IMR-90 (cell line): ENCODE data around the gene NELFCD.

ENCODE experiments used
- BHLHE40 ChIP-seq: fragments of 150-350 bp; IDR thresholded peaks from 2 replicates; pipeline ENCODE4 v1.6.1; 2016; ENCODE audit warnings: mild to moderate bottlenecking, low read depth, low read length
- CEBPB ChIP-seq: IDR thresholded peaks from 2 replicates; pipeline ENCODE4 v1.6.1; 2012; ENCODE audit warnings: low read depth, low read length, improper control_type of control experiment
- CHD1 ChIP-seq: IDR thresholded peaks from 2 replicates; pipeline ENCODE4 v1.6.1; 2012; ENCODE audit warnings: low read depth, low read length, improper control_type of control experiment
- FOS ChIP-seq: fragments of 150-350 bp; IDR thresholded peaks from 2 replicates; pipeline ENCODE4 v1.6.1; 2016; ENCODE audit warnings: low read depth, low read length
- MXI1 ChIP-seq: IDR thresholded peaks from 2 replicates; pipeline ENCODE4 v1.6.1; 2012; ENCODE audit warnings: low read depth, mild to moderate bottlenecking, low read length, moderate library complexity, borderline replicate concordance
- POLR2A ChIP-seq: IDR thresholded peaks from 2 replicates; pipeline ENCODE4 v1.6.1; 2012; ENCODE audit warnings: mild to moderate bottlenecking, low read depth, low read length
- RAD21 ChIP-seq: IDR thresholded peaks from 2 replicates; pipeline ENCODE4 v1.6.1; 2012; ENCODE audit warnings: low read length, improper control_type of control experiment
- RCOR1 ChIP-seq: IDR thresholded peaks from 2 replicates; pipeline ENCODE4 v1.6.1; 2012; ENCODE audit warnings: mild to moderate bottlenecking, low read length, improper control_type of control experiment; ENCODE audit not compliant: insufficient replicate concordance
- RFX5 ChIP-seq: IDR thresholded peaks from 2 replicates; pipeline ENCODE4 v1.8.0; 2012; ENCODE audit warnings: low read depth, mild to moderate bottlenecking, low read length, moderate library complexity
- SMC3 ChIP-seq: fragments of 150-350 bp; IDR thresholded peaks from 2 replicates; pipeline ENCODE4 v1.6.1; 2016; ENCODE audit warnings: low read depth, mild to moderate bottlenecking, antibody characterized with exemption, low read length, moderate library complexity
- TF ChIP-seq, protein P1 (sequence below): conservative IDR thresholded peaks from 2 replicates; pipeline ENCODE4 v1.5.1; 2012; ENCODE audit warnings: mild to moderate bottlenecking, low read depth, low read length, improper control_type of control experiment
- TF ChIP-seq, protein P2 (sequence below): fragments of 150-350 bp; IDR thresholded peaks from 2 replicates; pipeline ENCODE4 v1.6.1; 2016; ENCODE audit warnings: low read depth, mild to moderate bottlenecking, low read length, moderate library complexity, borderline replicate concordance
- TF ChIP-seq, protein P3 (sequence below): fragments of 150-350 bp; IDR thresholded peaks from 2 replicates; pipeline ENCODE4 v1.6.1; 2017; ENCODE audit warnings: mild to moderate bottlenecking, antibody characterized with exemption, low read length, low read depth

DNA sequence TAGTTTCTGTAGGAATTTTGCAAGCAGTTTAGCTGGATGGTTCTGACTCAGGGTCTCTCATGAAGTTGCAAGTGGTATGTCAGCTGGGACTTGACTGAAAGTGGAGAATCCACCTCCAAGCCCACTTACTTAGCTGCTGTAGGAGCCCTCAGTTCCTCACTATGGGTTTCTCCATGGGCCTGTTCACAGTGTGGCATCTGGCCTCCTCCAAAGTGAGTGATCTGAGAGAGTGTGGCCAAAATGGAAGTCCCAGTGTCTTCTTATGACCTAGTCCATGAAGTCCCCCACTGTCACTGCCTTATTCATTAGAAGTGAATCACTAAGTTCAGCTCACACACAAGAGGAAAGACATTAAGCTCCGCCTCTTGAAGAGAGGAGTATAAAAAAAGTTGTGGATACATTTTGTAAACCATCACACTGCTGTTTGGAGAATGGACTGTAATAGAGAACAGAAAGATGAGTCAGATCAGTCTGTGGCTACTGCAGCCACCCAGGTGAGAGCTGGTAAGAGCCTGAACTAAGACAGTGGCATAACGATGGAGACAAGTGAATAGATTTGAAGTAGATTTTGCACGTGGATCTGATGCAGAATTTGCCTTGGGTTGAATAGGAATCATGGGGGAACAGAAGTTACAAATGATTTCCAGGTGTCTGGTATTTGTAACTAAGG, 4.9 kb upstream of the NELFCD start:
- TF ChIP-seq, protein P1, sequence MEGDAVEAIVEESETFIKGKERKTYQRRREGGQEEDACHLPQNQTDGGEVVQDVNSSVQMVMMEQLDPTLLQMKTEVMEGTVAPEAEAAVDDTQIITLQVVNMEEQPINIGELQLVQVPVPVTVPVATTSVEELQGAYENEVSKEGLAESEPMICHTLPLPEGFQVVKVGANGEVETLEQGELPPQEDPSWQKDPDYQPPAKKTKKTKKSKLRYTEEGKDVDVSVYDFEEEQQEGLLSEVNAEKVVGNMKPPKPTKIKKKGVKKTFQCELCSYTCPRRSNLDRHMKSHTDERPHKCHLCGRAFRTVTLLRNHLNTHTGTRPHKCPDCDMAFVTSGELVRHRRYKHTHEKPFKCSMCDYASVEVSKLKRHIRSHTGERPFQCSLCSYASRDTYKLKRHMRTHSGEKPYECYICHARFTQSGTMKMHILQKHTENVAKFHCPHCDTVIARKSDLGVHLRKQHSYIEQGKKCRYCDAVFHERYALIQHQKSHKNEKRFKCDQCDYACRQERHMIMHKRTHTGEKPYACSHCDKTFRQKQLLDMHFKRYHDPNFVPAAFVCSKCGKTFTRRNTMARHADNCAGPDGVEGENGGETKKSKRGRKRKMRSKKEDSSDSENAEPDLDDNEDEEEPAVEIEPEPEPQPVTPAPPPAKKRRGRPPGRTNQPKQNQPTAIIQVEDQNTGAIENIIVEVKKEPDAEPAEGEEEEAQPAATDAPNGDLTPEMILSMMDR = no peak
- TF ChIP-seq RFX5 (no peak), SMC3 (no peak), RAD21 (no peak), CHD1 (no peak), BHLHE40 (no peak), POLR2A (no peak), CEBPB (no peak), MXI1 (no peak), RCOR1 (no peak), FOS (no peak)
- TF ChIP-seq, protein P2, sequence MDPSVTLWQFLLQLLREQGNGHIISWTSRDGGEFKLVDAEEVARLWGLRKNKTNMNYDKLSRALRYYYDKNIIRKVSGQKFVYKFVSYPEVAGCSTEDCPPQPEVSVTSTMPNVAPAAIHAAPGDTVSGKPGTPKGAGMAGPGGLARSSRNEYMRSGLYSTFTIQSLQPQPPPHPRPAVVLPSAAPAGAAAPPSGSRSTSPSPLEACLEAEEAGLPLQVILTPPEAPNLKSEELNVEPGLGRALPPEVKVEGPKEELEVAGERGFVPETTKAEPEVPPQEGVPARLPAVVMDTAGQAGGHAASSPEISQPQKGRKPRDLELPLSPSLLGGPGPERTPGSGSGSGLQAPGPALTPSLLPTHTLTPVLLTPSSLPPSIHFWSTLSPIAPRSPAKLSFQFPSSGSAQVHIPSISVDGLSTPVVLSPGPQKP = no peak
- TF ChIP-seq, protein P3, sequence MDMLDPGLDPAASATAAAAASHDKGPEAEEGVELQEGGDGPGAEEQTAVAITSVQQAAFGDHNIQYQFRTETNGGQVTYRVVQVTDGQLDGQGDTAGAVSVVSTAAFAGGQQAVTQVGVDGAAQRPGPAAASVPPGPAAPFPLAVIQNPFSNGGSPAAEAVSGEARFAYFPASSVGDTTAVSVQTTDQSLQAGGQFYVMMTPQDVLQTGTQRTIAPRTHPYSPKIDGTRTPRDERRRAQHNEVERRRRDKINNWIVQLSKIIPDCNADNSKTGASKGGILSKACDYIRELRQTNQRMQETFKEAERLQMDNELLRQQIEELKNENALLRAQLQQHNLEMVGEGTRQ = no peak
